Activated T-cell treated with anti-CD3 and anti-CD28 coated beads for 1 hour (primary cell): ENCODE results near the gene CWC27.

Source experiments
- DNase-seq: peaks from one replicate; pipeline ENCODE4 v3.0.0-alpha.2; 2020; ENCODE audit warnings: low read depth

CWC27 gene

GRCh38 chr5:64768358-64769312, at the start of gene CWC27, which contains the start of gene SREK1IP1:
Gene CWC27, plus strand, starts transcription at chr5:64768930. Its CDS starts 217 bp downstream, at chr5:64769147.
Gene SREK1IP1, minus strand, starts transcription at chr5:64768691. Its CDS starts 174 bp downstream, at chr5:64768517.
- DNase-seq: peak; percentile 65

- DNase-seq: no peak
Observed at GRCh38 chr5:64722588-64722987, 46.1 kb upstream of the CWC27 start.

- no peak for DNase-seq
Observed at GRCh38 chr5:64727150-64727549, 41.6 kb upstream of the CWC27 start.

GRCh38 chr5:64742411-64742810, 26.3 kb upstream of the CWC27 start:
- DNase-seq: no peak

GRCh38 chr5:64742821-64743220, 25.9 kb upstream of the CWC27 start:
- DNase-seq: no peak

- DNase-seq: no peak
Observed at GRCh38 chr5:64744914-64745313, 23.8 kb upstream of the CWC27 start.

- no peak for DNase-seq
Observed at GRCh38 chr5:64746446-64746845, 22.3 kb upstream of the CWC27 start.

- no peak for DNase-seq
Observed at GRCh38 chr5:64749385-64749784, 19.3 kb upstream of the CWC27 start.

GRCh38 chr5:64754066-64754465, 14.7 kb upstream of the CWC27 start:
- DNase-seq: no peak

- DNase-seq: no peak
Observed at GRCh38 chr5:64758901-64759300, 9.8 kb upstream of the CWC27 start.

- DNase-seq: no peak
Observed at GRCh38 chr5:64759960-64760660, 8.6 kb upstream of the CWC27 start.

- DNase-seq: no peak
Observed at GRCh38 chr5:64763948-64764503, 4.7 kb upstream of the CWC27 start.

GRCh38 chr5:64765804-64766504, 2.8 kb upstream of the CWC27 start:
- DNase-seq: no peak

GRCh38 chr5:64766941-64767340, 1.8 kb upstream of the CWC27 start:
- DNase-seq: no peak

GRCh38 chr5:64767959-64768357, 772 bp upstream of the CWC27 start:
- peak; percentile 2 for DNase-seq

GRCh38 chr5:64769855-64770254, 1.1 kb downstream of the CWC27 start:
- DNase-seq: no peak

GRCh38 chr5:64771736-64772135, 3.0 kb downstream of the CWC27 start:
- DNase-seq: no peak

- DNase-seq: no peak
Observed at GRCh38 chr5:64773533-64773932, 4.8 kb downstream of the CWC27 start.

GRCh38 chr5:64775291-64775690, 6.6 kb downstream of the CWC27 start:
- no peak for DNase-seq

GRCh38 chr5:64784451-64785025, 15.8 kb downstream of the CWC27 start:
- peak; percentile 64 for DNase-seq

- no peak for DNase-seq
Observed at GRCh38 chr5:64786372-64786771, 17.6 kb downstream of the CWC27 start.

- DNase-seq: no peak
Observed at GRCh38 chr5:64788156-64788555, 19.4 kb downstream of the CWC27 start.
